C1 segment of cervical spinal cord (tissue), 14 donors: ENCODE results near the gene MAPK14.
A peak's percentile ranks its signal among the peaks of the same experiment; 100 is the strongest.

Experiments used
- DNase-seq, 14 donors: peaks; one replicate each; lab custom pipeline; 2025; lab: John Stamatoyannopoulos, UW

Gene MAPK14

GRCh38 chr6:36135053-36135731, 107.6 kb downstream of the MAPK14 start:
- DNase-seq: peak in 1 of 14 donors; percentile 49

GRCh38 chr6:36136034-36136433, 108.4 kb downstream of the MAPK14 start:
- no peak for DNase-seq

GRCh38 chr6:36136551-36136950, 108.9 kb downstream of the MAPK14 start:
- DNase-seq: no peak

- no peak for DNase-seq
These were observed 111.1 kb downstream of the MAPK14 start for GRCh38 chr6:36138667-36139066.

DNA sequence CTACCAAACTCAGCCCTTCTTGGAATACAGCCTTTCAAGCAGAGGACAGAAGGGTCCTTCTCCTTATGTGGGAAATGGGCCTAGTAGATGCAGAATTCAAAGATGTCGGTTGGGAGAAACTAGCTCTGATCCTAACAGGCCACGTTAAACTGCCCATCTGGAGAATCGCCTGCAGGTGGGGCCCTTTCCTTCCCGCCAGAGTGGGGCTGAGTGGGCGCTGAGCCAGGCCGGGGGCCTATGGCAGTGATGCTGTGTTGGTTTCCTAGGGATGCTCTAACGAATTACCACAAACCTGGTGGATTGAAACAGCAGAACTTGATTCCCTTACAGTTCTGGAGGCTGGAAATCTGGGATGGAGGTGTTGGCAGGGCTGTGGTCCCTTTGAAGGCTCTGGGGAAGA, 111.8 kb downstream of the MAPK14 start:
- no peak for DNase-seq

DNA sequence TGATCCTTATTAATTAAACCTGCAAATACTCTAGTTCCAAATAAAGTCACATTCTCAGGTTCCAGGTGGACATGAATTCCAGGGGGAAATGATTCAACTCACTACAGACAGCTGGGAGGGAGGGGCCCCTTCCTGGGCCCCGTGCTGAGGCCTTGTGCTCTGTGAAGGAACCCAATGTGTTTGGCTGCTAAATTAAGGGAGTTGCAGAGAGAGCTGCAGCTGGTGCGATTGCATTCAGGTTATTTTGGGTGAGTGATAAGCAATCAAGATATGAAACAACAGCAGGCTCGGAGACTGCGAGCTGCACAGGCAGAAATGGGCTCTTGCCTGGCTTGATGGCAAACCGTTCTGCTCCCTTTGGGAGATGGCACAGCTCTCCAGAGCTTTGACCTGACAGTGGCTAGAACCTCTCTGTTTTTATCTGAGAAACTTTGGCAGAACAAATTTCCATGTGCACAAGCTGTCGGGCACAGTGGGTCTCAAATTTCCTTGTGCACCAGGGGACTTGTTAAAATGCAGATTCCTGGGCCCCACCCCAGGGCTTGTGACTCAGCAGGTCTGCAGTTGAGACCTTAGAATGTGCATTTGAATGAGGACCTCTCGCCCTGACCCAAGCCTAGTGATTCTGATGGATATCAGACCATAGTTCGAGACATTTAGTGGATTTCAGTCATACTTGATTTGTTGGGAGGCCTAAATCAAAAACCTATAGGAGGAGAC, 112.5 kb downstream of the MAPK14 start:
- peak in 1 of 14 donors; percentile 14 for DNase-seq

- no peak for DNase-seq
These were observed 113.5 kb downstream of the MAPK14 start for GRCh38 chr6:36141091-36141490.

GRCh38 chr6:36141961-36142360, 114.4 kb downstream of the MAPK14 start:
- no peak for DNase-seq

DNA sequence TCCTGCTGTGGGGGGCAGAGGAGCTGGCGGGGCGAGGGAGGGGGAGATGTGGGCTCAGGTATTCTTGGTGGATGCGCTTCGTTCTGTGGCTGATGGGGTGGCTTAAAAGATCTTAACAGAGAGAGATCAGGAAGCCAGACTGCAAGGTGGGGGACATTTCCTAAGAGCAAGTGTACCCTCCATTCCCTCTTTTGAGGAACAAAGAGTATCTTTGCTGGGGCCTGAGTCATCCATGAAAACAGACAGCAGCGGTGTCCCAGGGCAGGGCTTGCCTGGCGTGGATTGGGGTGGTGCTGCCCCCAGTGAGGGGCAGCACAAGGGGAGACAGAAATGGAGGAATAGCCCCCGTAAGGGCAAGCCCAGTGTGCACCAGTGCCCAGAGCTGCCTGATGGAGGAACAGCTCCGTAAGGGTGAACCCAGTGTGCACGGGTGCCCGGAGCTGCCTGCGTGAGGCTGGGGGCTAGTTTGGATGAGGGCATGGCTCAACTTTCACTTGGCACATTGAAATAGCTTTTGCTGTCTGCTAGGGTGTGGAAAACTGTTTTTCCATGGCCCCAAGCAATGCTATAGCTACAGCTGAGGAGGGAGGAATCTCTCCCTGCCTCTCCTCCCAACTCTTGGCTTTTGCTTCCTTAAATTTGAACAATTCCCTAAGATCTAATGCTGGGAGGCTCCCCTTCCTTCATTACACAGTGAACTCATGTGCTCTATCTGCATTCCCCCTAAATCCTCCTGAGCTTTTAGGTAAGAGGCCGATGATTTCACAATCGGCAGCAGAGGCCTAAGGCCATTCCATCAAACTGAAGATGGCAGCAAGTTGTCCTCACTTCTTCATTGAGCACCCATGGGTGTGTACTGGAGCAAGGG, 115.6 kb downstream of the MAPK14 start:
- DNase-seq: no peak

- DNase-seq: no peak
These were observed 117.9 kb downstream of the MAPK14 start for GRCh38 chr6:36145495-36145894.

DNA sequence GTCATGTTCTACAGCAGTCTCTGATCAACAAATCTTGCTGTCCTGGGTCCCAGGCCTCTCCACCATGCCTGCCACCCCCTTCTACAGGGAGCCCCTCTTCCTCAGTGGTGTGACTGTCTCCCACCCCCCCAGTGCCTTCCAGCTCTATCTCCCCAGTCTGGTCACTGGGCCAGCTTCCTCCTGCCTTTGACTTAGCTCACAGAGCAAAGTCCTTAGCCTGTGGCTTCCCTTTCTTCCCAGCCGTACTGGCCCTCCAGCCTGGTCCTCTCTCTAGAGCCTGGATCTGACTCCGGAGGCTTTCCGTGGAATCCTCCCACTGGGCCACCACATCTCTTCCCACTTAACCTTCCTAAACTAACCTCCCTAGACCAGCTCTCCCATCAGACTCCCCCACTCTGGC, 119.7 kb downstream of the MAPK14 start:
- DNase-seq: no peak

GRCh38 chr6:36149476-36149875, 121.9 kb downstream of the MAPK14 start:
- no peak for DNase-seq

GRCh38 chr6:36150283-36150682, 122.7 kb downstream of the MAPK14 start:
- no peak for DNase-seq

DNA sequence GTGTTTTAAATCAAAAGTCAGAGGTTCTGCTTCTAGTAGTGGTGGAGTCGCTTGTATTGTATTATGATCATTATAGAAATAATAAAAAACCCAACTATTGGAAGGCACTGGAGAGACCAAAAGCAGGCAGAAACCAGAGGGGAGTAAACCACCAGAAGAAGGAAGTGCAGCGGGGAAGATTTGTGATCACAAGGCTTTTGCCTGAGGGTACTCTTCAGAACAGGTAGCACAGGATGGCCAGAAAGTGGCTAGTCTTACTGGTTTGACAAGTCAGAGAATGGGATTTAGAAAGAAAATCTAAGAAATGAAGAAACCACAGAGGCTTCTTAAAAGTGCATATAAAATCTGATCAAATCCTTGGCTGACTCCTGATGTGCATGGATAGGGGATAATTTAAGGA, 126.7 kb downstream of the MAPK14 start:
- no peak for DNase-seq

- DNase-seq: no peak
These were observed 128.1 kb downstream of the MAPK14 start for GRCh38 chr6:36155662-36156061.

- DNase-seq: no peak
These were observed 132.6 kb downstream of the MAPK14 start for GRCh38 chr6:36160147-36160760.
